ENCODE measurements around the gene SMIM36. TPM values are rescaled to one million over a fixed set of nuclear protein-coding genes. Genes with fewer than 3 reads are reported as not detected.
"Not testable (repeated sequence)": the region's sequence is repeated elsewhere in the genome, so short reads cannot be mapped to it uniquely, and the experiment has no call there.

The SMIM36 gene
- total RNA-seq, 1 experiment from 2014 or later: not detected

GRCh38 chr17:55507669-55508068 lies 3.6 kb downstream of the SMIM36 start:
- DNase-seq (ENCODE audit: low spot score): not testable (repeated sequence)

GRCh38 chr17:55501626-55502025 lies 9.6 kb downstream of the SMIM36 start:
- not testable (repeated sequence) for DNase-seq (ENCODE audit: low spot score)

GRCh38 chr17:55500103-55500502 lies 11.1 kb downstream of the SMIM36 start:
- DNase-seq (ENCODE audit: low spot score): no peak

GRCh38 chr17:55496094-55496881 lies 15.0 kb downstream of the SMIM36 start:
- DNase-seq (ENCODE audit: low spot score): peak; percentile 55

GRCh38 chr17:55495239-55495638 lies 16.0 kb downstream of the SMIM36 start:
- no peak for DNase-seq (ENCODE audit: low spot score)

GRCh38 chr17:55492781-55493341 lies 18.4 kb downstream of the SMIM36 start:
- DNase-seq (ENCODE audit: low spot score): no peak

GRCh38 chr17:55490376-55490775 lies 20.9 kb downstream of the SMIM36 start:
- no peak for DNase-seq (ENCODE audit: low spot score)

GRCh38 chr17:55487695-55488432 lies 23.4 kb downstream of the SMIM36 start:
- DNase-seq (ENCODE audit: low spot score): no peak

GRCh38 chr17:55484575-55484974 lies 26.7 kb downstream of the SMIM36 start:
- DNase-seq (ENCODE audit: low spot score): no peak

GRCh38 chr17:55482591-55483389 lies 28.5 kb downstream of the SMIM36 start:
- DNase-seq (ENCODE audit: low spot score): no peak

- DNase-seq (ENCODE audit: low spot score): no peak
Measured at GRCh38 chr17:55480631-55481315, 30.5 kb downstream of the SMIM36 start.

- DNase-seq (ENCODE audit: low spot score): no peak
Measured at GRCh38 chr17:55479903-55480302, 31.3 kb downstream of the SMIM36 start.

GRCh38 chr17:55478971-55479370 lies 32.3 kb downstream of the SMIM36 start:
- DNase-seq (ENCODE audit: low spot score): no peak

- no peak for DNase-seq (ENCODE audit: low spot score)
Measured at GRCh38 chr17:55466671-55467070, 44.6 kb downstream of the SMIM36 start.

- not testable (repeated sequence) for DNase-seq (ENCODE audit: low spot score)
Measured at GRCh38 chr17:55465771-55466170, 45.5 kb downstream of the SMIM36 start.

GRCh38 chr17:55463600-55463999 lies 47.7 kb downstream of the SMIM36 start:
- no peak for DNase-seq (ENCODE audit: low spot score)

GRCh38 chr17:55462711-55463110 lies 48.5 kb downstream of the SMIM36 start:
- no peak for DNase-seq (ENCODE audit: low spot score)

GRCh38 chr17:55462234-55462633 lies 49.0 kb downstream of the SMIM36 start:
- no peak for DNase-seq (ENCODE audit: low spot score)

GRCh38 chr17:55458978-55459377 lies 52.3 kb downstream of the SMIM36 start:
- DNase-seq (ENCODE audit: low spot score): no peak

GRCh38 chr17:55458287-55458900 lies 52.9 kb downstream of the SMIM36 start:
- DNase-seq (ENCODE audit: low spot score): no peak

Measured in H4 (cell line).